ENCODE data around the gene FANCE.

FANCE gene

GRCh38 chr6:35473850-35474130, 21.7 kb downstream of the FANCE start:
- Histone ChIP-seq H3K27me3 (no peaks in the 10 kb centered on the region), H3K4me3 (ENCODE audit: low read depth, low read length) (no peak overlapping the region), H3K36me3 (peaks cover 64% of the 10 kb centered on the region), H3K4me1 (peaks cover 11% of the 10 kb centered on the region), H3K9me3 (no peaks in the 10 kb centered on the region)
- no peak for DNase-seq
- no peak for TF ChIP-seq CTCF (IDR thresholded peaks at IDR 0.05; ENCODE audit: low read depth, low read length)

- no peak for TF ChIP-seq CTCF (IDR thresholded peaks at IDR 0.05; ENCODE audit: low read depth, low read length)
- Histone ChIP-seq H3K4me1 (peaks cover 11% of the 10 kb centered on the region), H3K36me3 (peaks cover 58% of the 10 kb centered on the region), H3K27me3 (no peaks in the 10 kb centered on the region), H3K9me3 (no peaks in the 10 kb centered on the region), H3K4me3 (ENCODE audit: low read depth, low read length) (no peak overlapping the region)
- no peak for DNase-seq
These were observed 22.2 kb downstream of the FANCE start for GRCh38 chr6:35474131-35474941.

GRCh38 chr6:35474942-35475570, 22.9 kb downstream of the FANCE start:
- Histone ChIP-seq H3K9me3 (no peaks in the 10 kb centered on the region), H3K4me1 (peaks cover 11% of the 10 kb centered on the region), H3K27me3 (no peaks in the 10 kb centered on the region), H3K36me3 (peaks cover 51% of the 10 kb centered on the region), H3K4me3 (ENCODE audit: low read depth, low read length) (no peak overlapping the region)
- no peak for DNase-seq
- TF ChIP-seq CTCF (IDR thresholded peaks at IDR 0.05; ENCODE audit: low read depth, low read length): no peak

- H3K36me3 ChIP-seq: peaks cover 46% of the 10 kb centered on the region
- no peaks in the 10 kb centered on the region for H3K9me3 ChIP-seq
- no peaks in the 10 kb centered on the region for H3K27me3 ChIP-seq
- DNase-seq: no peak
- H3K4me3 ChIP-seq (ENCODE audit: low read depth, low read length): no peak overlapping the region
- H3K4me1 ChIP-seq: peaks cover 8% of the 10 kb centered on the region
- TF ChIP-seq CTCF (IDR thresholded peaks at IDR 0.05; ENCODE audit: low read depth, low read length): no peak
These were observed 23.4 kb downstream of the FANCE start for GRCh38 chr6:35475573-35475972.

GRCh38 chr6:35476004-35476403, 23.9 kb downstream of the FANCE start:
- TF ChIP-seq CTCF (IDR thresholded peaks at IDR 0.05; ENCODE audit: low read depth, low read length): no peak
- Histone ChIP-seq H3K27me3 (no peaks in the 10 kb centered on the region), H3K36me3 (peaks cover 41% of the 10 kb centered on the region), H3K4me3 (ENCODE audit: low read depth, low read length) (no peak overlapping the region), H3K4me1 (peaks cover 6% of the 10 kb centered on the region; the same call in 1 of the 2 replicates), H3K9me3 (no peaks in the 10 kb centered on the region)
- DNase-seq: no peak

GRCh38 chr6:35477028-35477427, 24.9 kb downstream of the FANCE start:
- no peak for TF ChIP-seq CTCF (IDR thresholded peaks at IDR 0.05; ENCODE audit: low read depth, low read length)
- no peak for DNase-seq
- Histone ChIP-seq H3K9me3 (no peaks in the 10 kb centered on the region), H3K4me3 (ENCODE audit: low read depth, low read length) (no peak overlapping the region), H3K36me3 (peaks cover 31% of the 10 kb centered on the region), H3K27me3 (no peaks in the 10 kb centered on the region), H3K4me1 (no peaks in the 10 kb centered on the region; the same call in 1 of the 2 replicates)
